CD4-positive, alpha-beta T cell (primary cell): ENCODE measurements around the gene ACBD6. TPM values are rescaled to one million over a fixed set of nuclear protein-coding genes. Genes with fewer than 3 reads are reported as not detected.

Experiments
- ATAC-seq: fragments of 200-7000 bp; cut with Tn5 transposase; one replicate; pipeline ENCODE4 v1.10.0; 2022; ENCODE audit warnings: mild to moderate bottlenecking; ENCODE audit not compliant: poor library complexity
- CTCF ChIA-PET: fragments of 350-600 bp; sonication (Branson Sonifier 250); formaldehyde crosslinking; loops from one replicate; lab custom pipeline; 2021; ENCODE audit warnings: antibody characterized with exemption, inconsistent platforms; lab: Charles Lee
- POLR2A ChIA-PET: fragments of 350-600 bp; sonication (Branson Sonifier 250); formaldehyde crosslinking; loops from one replicate; lab custom pipeline; 2021; ENCODE audit warnings: antibody characterized with exemption, inconsistent platforms; lab: Charles Lee
- DNase-seq, 14 experiments: peaks; one replicate each; pipeline ENCODE4 v3.0.0-alpha.2; 2013 to 2020; ENCODE audit warnings: mixed read lengths in 2 of 14
- H3K27ac ChIP-seq, 2 donors: one replicate each; pipeline versions ENCODE4 v1.5.1 to v1.7.0; 2013; ENCODE audit warnings: low read length in 2 of 2, low read depth in 1 of 2, mild to moderate bottlenecking in 1 of 2
- H3K27me3 ChIP-seq, 2 experiments: 1 replicate in 1 of 2; 2 replicates in 1 of 2; pipeline versions ENCODE4 v1.6.1 to v1.7.0; 2013; ENCODE audit warnings: low read length in 2 of 2, control low read depth in 1 of 2, mild to moderate bottlenecking in 1 of 2, moderate library complexity in 1 of 2; ENCODE audit not compliant: insufficient read depth in 2 of 2, control insufficient read depth in 1 of 2
- H3K36me3 ChIP-seq: one replicate; pipeline ENCODE4 v1.6.1; 2013; ENCODE audit warnings: low read length, control low read depth; ENCODE audit not compliant: insufficient read depth
- H3K4me1 ChIP-seq: one replicate; pipeline ENCODE4 v1.6.1; 2013; ENCODE audit warnings: low read length, control low read depth; ENCODE audit not compliant: insufficient read depth
- H3K4me3 ChIP-seq: one replicate; pipeline ENCODE4 v1.5.1; 2013; ENCODE audit warnings: mild to moderate bottlenecking, low read length, moderate library complexity
- H3K9me3 ChIP-seq, 2 experiments: 1 replicate in 1 of 2; 2 replicates in 1 of 2; pipeline versions ENCODE4 v1.6.1 to v1.7.0; 2013; ENCODE audit warnings: low read length in 2 of 2, mild to moderate bottlenecking in 2 of 2, control low read depth in 1 of 2, moderate library complexity in 1 of 2; ENCODE audit not compliant: control insufficient read depth in 1 of 2, insufficient read depth in 1 of 2
- H3K27ac Mint-ChIP-seq: one replicate; pipeline ENCODE4 v1.8.0; 2020; ENCODE audit warnings: mixed read lengths
- H3K27me3 Mint-ChIP-seq: one replicate; pipeline ENCODE4 v1.8.0; 2021; ENCODE audit warnings: mixed read lengths
- H3K36me3 Mint-ChIP-seq: one replicate; pipeline ENCODE4 v1.8.0; 2021; ENCODE audit warnings: low read depth, mixed read lengths
- H3K4me1 Mint-ChIP-seq: one replicate; pipeline ENCODE4 v1.8.0; 2021; ENCODE audit warnings: low read depth, mixed read lengths
- H3K4me3 Mint-ChIP-seq: one replicate; pipeline ENCODE4 v1.8.0; 2020; ENCODE audit warnings: mild to moderate bottlenecking, mixed read lengths
- H3K9me3 Mint-ChIP-seq: one replicate; pipeline ENCODE4 v1.8.0; 2020; ENCODE audit warnings: mixed read lengths
- CTCF ChIP-seq: fragments of 200-600 bp; IDR thresholded peaks from one replicate; pipeline ENCODE4 v1.8.0; 2022; ENCODE audit warnings: antibody characterized with exemption, mild to moderate bottlenecking
- intact Hi-C, 2 experiments: fragments of 100-400 bp; cut with DNase I in 1 of 2; cut with micrococcal nuclease in 1 of 2; formaldehyde crosslinking; loops; one replicate each; pipeline versions ENCODE4 v1.15.1 to v1.9.0; 2023 to 2025; cut with DNase I, micrococcal nuclease
- total RNA-seq, 174 experiments: library from RNA in 2 of 174; stranded (reverse) in 2 of 174; gene quantifications; one replicate each; pipeline ENCODE4 v1.2.3 and lab custom pipeline; 2021 to 2026

ACBD6 gene
- total RNA-seq, 2 experiments from 2014 or later, result 28.2 to 28.8 TPM

GRCh38 chr1:180489976-180490375 lies 12.4 kb downstream of the ACBD6 start:
- DNase-seq, result no peak
- Mint-ChIP-seq H3K27me3 (no peaks in the 10 kb centered on the region), H3K27ac (no peak overlapping the region), H3K4me3 (no peak overlapping the region), H3K36me3 (peaks cover 72% of the 10 kb centered on the region), H3K9me3 (no peaks in the 10 kb centered on the region), H3K4me1 (peaks cover 9% of the 10 kb centered on the region)
- TF ChIP-seq CTCF, result no peak
- ChIA-PET CTCF (interaction anchor here (0.6 to 1.6 kb wide), 2 partner anchors 10 to 21 kb away, joined by 3 read pairs; no protein-coding TSS in a partner anchor), POLR2A (no interaction called here)
- ATAC-seq, result no peak
- Histone ChIP-seq H3K27me3 (no peaks in the 10 kb centered on the region), H3K27ac (no peak overlapping the region), H3K4me3 (no peak overlapping the region), H3K36me3 (peaks cover 38% of the 10 kb centered on the region), H3K4me1 (no peaks in the 10 kb centered on the region), H3K9me3 (no peaks in the 10 kb centered on the region)
- intact Hi-C loops, result no loop called here

- H3K36me3 Mint-ChIP-seq, result peaks cover 72% of the 10 kb centered on the region
- H3K9me3 Mint-ChIP-seq, result no peaks in the 10 kb centered on the region
These were observed 13.1 kb downstream of the ACBD6 start for GRCh38 chr1:180489313-180489712.

GRCh38 chr1:180488661-180489060 lies 13.7 kb downstream of the ACBD6 start:
- TF ChIP-seq CTCF, result no peak
- H3K27ac ChIP-seq, result no peak overlapping the region
- Mint-ChIP-seq H3K36me3 (peaks cover 69% of the 10 kb centered on the region), H3K9me3 (no peaks in the 10 kb centered on the region), H3K27ac (no peak overlapping the region), H3K27me3 (no peaks in the 10 kb centered on the region), H3K4me3 (no peak overlapping the region), H3K4me1 (no peaks in the 10 kb centered on the region)
- H3K4me3 ChIP-seq, result no peak overlapping the region
- intact Hi-C loops, result no loop called here
- H3K9me3 ChIP-seq, result no peaks in the 10 kb centered on the region
- POLR2A ChIA-PET, result interaction anchor here (1.0 kb wide), 1 partner anchor 14 kb away, joined by 3 read pairs; no protein-coding TSS in a partner anchor
- H3K36me3 ChIP-seq, result peaks cover 32% of the 10 kb centered on the region
- H3K4me1 ChIP-seq, result no peaks in the 10 kb centered on the region
- ATAC-seq (no peak), DNase-seq (no peak)
- H3K27me3 ChIP-seq, result no peaks in the 10 kb centered on the region
- CTCF ChIA-PET, result interaction anchor here (1.6 to 1.8 kb wide), 2 partner anchors 11 to 13 kb away, joined by 3 to 7 read pairs; partner anchors contain the start of gene ACBD6

More at GRCh38 chr1:180489313-180489712, 13.1 kb downstream of the ACBD6 start:
- Histone ChIP-seq H3K4me3 (no peak overlapping the region), H3K9me3 (no peaks in the 10 kb centered on the region), H3K27ac (no peak overlapping the region), H3K27me3 (no peaks in the 10 kb centered on the region), H3K36me3 (peaks cover 34% of the 10 kb centered on the region), H3K4me1 (no peaks in the 10 kb centered on the region)
- DNase-seq, result no peak
- ATAC-seq, result no peak
- ChIA-PET POLR2A (interaction anchor here (1.0 kb wide), 1 partner anchor 14 kb away, joined by 3 read pairs; no protein-coding TSS in a partner anchor), CTCF (interaction anchor here (1.6 to 1.8 kb wide), 2 partner anchors 11 to 13 kb away, joined by 3 to 7 read pairs; partner anchors contain the start of gene ACBD6)
- Mint-ChIP-seq H3K27me3 (no peaks in the 10 kb centered on the region), H3K27ac (no peak overlapping the region), H3K4me3 (no peak overlapping the region), H3K4me1 (peaks cover 2% of the 10 kb centered on the region)
- TF ChIP-seq CTCF, result no peak
- intact Hi-C loops, result no loop called here
